ENCODE data around the gene ARHGAP9. TPM values are rescaled to one million over a fixed set of nuclear protein-coding genes. Genes with fewer than 3 reads are reported as not detected.
"Not testable (repeated sequence)": the region's sequence is repeated elsewhere in the genome, so short reads cannot be mapped to it uniquely, and the experiment has no call there.

ARHGAP9 gene
- total RNA-seq, 2 experiments from 2014 or later, result 354 to 370 TPM

- Histone ChIP-seq H3K9me3 (ENCODE audit: control insufficient read depth in 1 of 2, insufficient read depth in 1 of 2, low read length in 2 of 2) (peaks cover 0 to 12% of the 10 kb centered on the region in 2 experiments), H3K4me1 (ENCODE audit: insufficient read depth, low read length) (no peaks in the 10 kb centered on the region), H3K27ac (ENCODE audit: low read depth in 1 of 2, low read length in 2 of 2) (no peak overlapping the region), H3K27me3 (ENCODE audit: control insufficient read depth in 1 of 2, insufficient read depth in 2 of 2, low read length in 2 of 2) (no peaks in the 10 kb centered on the region), H3K36me3 (ENCODE audit: insufficient read depth, low read length) (no peaks in the 10 kb centered on the region), H3K4me3 (ENCODE audit: low read length) (no peak overlapping the region)
- Mint-ChIP-seq H3K27me3 (no peaks in the 10 kb centered on the region), H3K4me3 (no peak overlapping the region), H3K9me3 (no peaks in the 10 kb centered on the region), H3K4me1 (ENCODE audit: low read depth) (no peaks in the 10 kb centered on the region), H3K27ac (no peak overlapping the region), H3K36me3 (ENCODE audit: low read depth) (no peaks in the 10 kb centered on the region)
- ATAC-seq (ENCODE audit: poor library complexity), result no peak
- CTCF ChIA-PET, result interaction anchor here (0.8 to 1.1 kb wide), 2 partner anchors 8 to 139 kb away, joined by 3 to 4 read pairs; no protein-coding TSS in a partner anchor
- TF ChIP-seq CTCF (IDR thresholded peaks at IDR 0.05), result no peak
- no peak for DNase-seq
- POLR2A ChIA-PET, result no interaction called here
- intact Hi-C loops (cut with DNase I, micrococcal nuclease), result no loop called here
Measured at GRCh38 chr12:57444744-57445143, 34.9 kb downstream of the ARHGAP9 start.

GRCh38 chr12:57444337-57444736 lies 35.3 kb downstream of the ARHGAP9 start:
- H3K4me1 ChIP-seq (ENCODE audit: insufficient read depth, low read length); H3K4me3 ChIP-seq (ENCODE audit: low read length); POLR2A ChIA-PET; H3K4me3 Mint-ChIP-seq; H3K36me3 Mint-ChIP-seq (ENCODE audit: low read depth); H3K4me1 Mint-ChIP-seq (ENCODE audit: low read depth); H3K9me3 Mint-ChIP-seq; H3K27ac ChIP-seq (ENCODE audit: low read depth in 1 of 2, low read length in 2 of 2); H3K27ac Mint-ChIP-seq; intact Hi-C loops (cut with DNase I, micrococcal nuclease); H3K27me3 Mint-ChIP-seq; H3K36me3 ChIP-seq (ENCODE audit: insufficient read depth, low read length); H3K27me3 ChIP-seq (ENCODE audit: control insufficient read depth in 1 of 2, insufficient read depth in 2 of 2, low read length in 2 of 2); ATAC-seq (ENCODE audit: poor library complexity); DNase-seq: not testable (repeated sequence)
- H3K9me3 ChIP-seq (ENCODE audit: control insufficient read depth in 1 of 2, insufficient read depth in 1 of 2, low read length in 2 of 2), result peaks cover 0 to 12% of the 10 kb centered on the region in 2 experiments
- CTCF ChIA-PET, result interaction anchor here (0.8 to 1.1 kb wide), 2 partner anchors 8 to 139 kb away, joined by 3 to 4 read pairs; no protein-coding TSS in a partner anchor

GRCh38 chr12:57441846-57442427 lies 37.7 kb downstream of the ARHGAP9 start:
- Mint-ChIP-seq H3K36me3 (ENCODE audit: low read depth) (no peaks in the 10 kb centered on the region), H3K9me3 (no peaks in the 10 kb centered on the region), H3K27ac (no peak overlapping the region), H3K4me1 (ENCODE audit: low read depth) (no peaks in the 10 kb centered on the region), H3K4me3 (no peak overlapping the region), H3K27me3 (no peaks in the 10 kb centered on the region)
- no peaks in the 10 kb centered on the region for H3K36me3 ChIP-seq (ENCODE audit: insufficient read depth, low read length)
- peaks cover 0 to 12% of the 10 kb centered on the region in 2 experiments for H3K9me3 ChIP-seq (ENCODE audit: control insufficient read depth in 1 of 2, insufficient read depth in 1 of 2, low read length in 2 of 2)
- ChIA-PET CTCF (interaction anchor here (0.7 to 1.2 kb wide), 2 partner anchors 11 to 31 kb away, joined by 3 read pairs; no protein-coding TSS in a partner anchor), POLR2A (no interaction called here)
- no peaks in the 10 kb centered on the region for H3K27me3 ChIP-seq (ENCODE audit: control insufficient read depth in 1 of 2, insufficient read depth in 2 of 2, low read length in 2 of 2)
- DNase-seq (no peak), ATAC-seq (ENCODE audit: poor library complexity) (no peak)
- H3K4me3 ChIP-seq (ENCODE audit: low read length), result no peak overlapping the region
- H3K27ac ChIP-seq (ENCODE audit: low read depth in 1 of 2, low read length in 2 of 2), result no peak overlapping the region
- H3K4me1 ChIP-seq (ENCODE audit: insufficient read depth, low read length), result no peaks in the 10 kb centered on the region
- no peak for TF ChIP-seq CTCF (IDR thresholded peaks at IDR 0.05)
- intact Hi-C loops (cut with DNase I, micrococcal nuclease), result no loop called here

GRCh38 chr12:57441393-57441792 lies 38.3 kb downstream of the ARHGAP9 start:
- H3K4me1 ChIP-seq (ENCODE audit: insufficient read depth, low read length); H3K4me3 ChIP-seq (ENCODE audit: low read length); H3K27me3 Mint-ChIP-seq; H3K4me3 Mint-ChIP-seq; H3K27me3 ChIP-seq (ENCODE audit: control insufficient read depth in 1 of 2, insufficient read depth in 2 of 2, low read length in 2 of 2); H3K27ac ChIP-seq (ENCODE audit: low read depth in 1 of 2, low read length in 2 of 2); ATAC-seq (ENCODE audit: poor library complexity); H3K36me3 Mint-ChIP-seq (ENCODE audit: low read depth); POLR2A ChIA-PET; H3K4me1 Mint-ChIP-seq (ENCODE audit: low read depth); H3K9me3 Mint-ChIP-seq; H3K27ac Mint-ChIP-seq; intact Hi-C loops (cut with DNase I, micrococcal nuclease); DNase-seq; H3K36me3 ChIP-seq (ENCODE audit: insufficient read depth, low read length): not testable (repeated sequence)
- CTCF ChIA-PET, result interaction anchor here (0.7 kb wide), 1 partner anchor 30 kb away, joined by 3 read pairs; no protein-coding TSS in a partner anchor
- peaks cover 0 to 12% of the 10 kb centered on the region in 2 experiments for H3K9me3 ChIP-seq (ENCODE audit: control insufficient read depth in 1 of 2, insufficient read depth in 1 of 2, low read length in 2 of 2)
